SK-N-DZ (cell line): ENCODE data around the gene NTRK1. TPM values are rescaled to one million over a fixed set of nuclear protein-coding genes. Genes with fewer than 3 reads are reported as not detected.

ENCODE experiments used
- DNase-seq: peaks from one replicate; pipeline ENCODE4 v3.0.0-alpha.2; 2015; ENCODE audit warnings: low spot score
- polyA plus RNA-seq, 2 experiments: library from polyadenylated mRNA; depleted of rRNA; stranded (reverse); fragments of >200 nt; gene quantifications; 2 replicates each; pipeline ENCODE4 v1.2.3, GENCODE V29; 2014

The NTRK1 gene
- polyA plus RNA-seq (2014; cell fraction: cytosol; rRNA removed) = 11.7 and 16.8 TPM in 2 replicates
- 42.6 and 46.0 TPM in 2 replicates for polyA plus RNA-seq (2014; cell fraction: nucleus; rRNA removed)

GRCh38 chr1:156860628-156861423 lies at the start of gene NTRK1:
Gene NTRK1, plus strand, starts transcription at chr1:156860865. Its CDS starts 70 bp downstream, at chr1:156860935.
- DNase-seq = peak; percentile 84

DNA sequence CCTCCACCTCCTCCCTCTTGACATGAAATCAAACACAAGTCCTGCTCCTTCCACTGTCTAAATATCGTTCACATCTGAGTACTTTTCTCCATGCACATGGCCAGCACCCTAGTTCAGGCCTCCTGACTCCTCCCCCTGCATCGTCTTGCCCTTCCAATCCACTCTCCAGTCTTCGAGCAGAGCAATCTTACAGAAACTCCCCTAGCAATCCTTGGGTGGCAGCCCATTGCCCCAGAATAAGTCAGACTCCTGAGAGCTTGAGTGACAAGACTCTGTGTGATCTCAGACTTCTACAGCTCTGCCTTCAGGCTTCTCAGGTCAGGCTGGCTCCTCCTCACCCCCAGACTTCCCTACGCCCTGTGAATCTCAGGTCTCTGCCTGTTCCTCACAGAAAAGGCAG lies 49.5 kb upstream of the NTRK1 start:
- DNase-seq = peak; percentile 54

- no peak for DNase-seq
These were observed 48.2 kb upstream of the NTRK1 start for GRCh38 chr1:156812293-156812990.

DNA sequence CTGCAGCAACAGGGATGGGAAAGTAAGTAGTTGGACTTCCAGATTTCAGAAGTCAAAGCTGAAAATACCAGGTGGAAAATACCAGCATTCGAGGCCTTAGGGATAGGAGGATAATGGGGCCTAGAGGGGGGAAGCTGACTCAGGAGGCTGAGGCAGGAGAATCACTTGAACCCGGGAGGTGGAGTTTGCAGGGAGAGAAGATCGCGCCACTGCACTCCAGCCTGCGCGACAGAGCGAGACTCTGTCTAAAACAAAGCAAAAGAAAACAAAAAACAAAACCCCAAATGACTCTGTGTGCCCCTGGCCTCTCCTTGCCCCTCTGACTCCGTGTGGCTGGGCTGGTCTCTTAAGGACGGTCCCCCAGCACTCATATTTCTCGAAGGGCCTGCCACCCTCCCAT lies 47.4 kb upstream of the NTRK1 start:
- no peak for DNase-seq

DNA sequence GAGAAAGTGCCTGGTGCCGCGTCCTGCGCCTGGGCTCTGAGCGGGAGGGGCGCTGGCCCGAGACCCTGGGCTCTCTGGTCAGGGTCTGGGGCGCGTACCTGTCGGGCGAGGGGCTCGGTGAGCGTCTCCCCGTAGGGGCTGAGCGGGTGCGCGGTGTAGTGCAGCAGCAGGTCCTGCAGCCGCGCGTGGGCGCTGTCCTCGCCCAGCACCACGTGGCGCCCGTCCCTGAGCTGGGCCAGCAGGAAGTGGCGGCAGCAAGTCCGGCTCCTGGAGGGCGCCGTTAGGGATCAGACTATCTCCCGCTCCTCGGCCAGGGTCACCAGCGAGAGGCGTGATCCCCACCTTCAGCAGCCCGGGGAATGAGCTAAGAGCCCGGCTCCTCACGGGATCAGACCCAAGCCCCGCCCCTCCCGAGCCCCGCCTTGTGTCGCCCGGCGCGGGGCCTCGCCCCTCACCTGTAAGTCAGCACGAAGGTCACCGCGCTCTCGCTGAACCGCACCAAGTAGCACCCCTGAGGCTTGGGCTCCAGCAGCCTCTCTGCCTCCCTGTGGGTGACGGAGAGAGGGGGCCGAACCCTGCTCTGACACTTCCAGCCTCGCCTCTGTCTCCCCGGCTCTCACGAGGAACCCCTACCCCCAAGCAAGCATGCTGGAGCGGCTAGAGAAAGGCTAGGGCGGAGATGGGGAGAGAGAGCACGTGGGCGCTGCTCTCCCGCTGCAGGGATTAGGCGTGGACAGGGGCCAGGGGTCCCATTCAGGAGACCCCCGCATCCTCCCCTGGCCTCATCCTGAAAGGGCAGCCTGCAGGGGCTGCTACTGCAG lies 46.7 kb upstream of the NTRK1 start:
- no peak for DNase-seq

GRCh38 chr1:156814571-156815260 lies 45.9 kb upstream of the NTRK1 start:
- peak; percentile 13 for DNase-seq

DNA sequence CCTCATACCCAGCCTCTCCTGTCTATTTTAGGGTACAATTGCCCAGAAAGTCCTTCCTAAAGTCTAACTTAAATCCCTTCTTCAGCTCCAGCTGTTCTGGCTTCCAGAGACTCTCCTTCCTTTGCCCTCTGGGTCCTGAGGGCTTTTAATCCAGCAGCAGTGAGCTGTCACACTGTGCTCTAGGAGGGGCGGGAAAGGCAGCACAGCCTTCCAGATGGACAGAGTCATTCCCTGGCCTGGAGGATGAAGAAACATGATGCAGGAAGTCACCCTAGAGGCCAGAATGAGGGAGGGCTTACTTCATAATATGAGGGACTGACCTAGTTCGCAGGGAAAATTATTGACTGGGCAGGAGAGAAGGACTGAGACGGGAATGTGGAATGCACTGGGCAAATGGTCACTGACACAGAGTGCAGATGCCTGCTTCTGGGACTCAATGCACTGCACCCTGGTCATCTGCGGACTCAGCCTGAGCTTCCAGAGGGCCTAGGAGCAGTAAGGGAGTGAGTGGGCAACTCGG lies 45.3 kb upstream of the NTRK1 start:
- DNase-seq = peak; percentile 77

GRCh38 chr1:156815961-156816422 lies 44.7 kb upstream of the NTRK1 start:
- DNase-seq = peak; percentile 43

DNA sequence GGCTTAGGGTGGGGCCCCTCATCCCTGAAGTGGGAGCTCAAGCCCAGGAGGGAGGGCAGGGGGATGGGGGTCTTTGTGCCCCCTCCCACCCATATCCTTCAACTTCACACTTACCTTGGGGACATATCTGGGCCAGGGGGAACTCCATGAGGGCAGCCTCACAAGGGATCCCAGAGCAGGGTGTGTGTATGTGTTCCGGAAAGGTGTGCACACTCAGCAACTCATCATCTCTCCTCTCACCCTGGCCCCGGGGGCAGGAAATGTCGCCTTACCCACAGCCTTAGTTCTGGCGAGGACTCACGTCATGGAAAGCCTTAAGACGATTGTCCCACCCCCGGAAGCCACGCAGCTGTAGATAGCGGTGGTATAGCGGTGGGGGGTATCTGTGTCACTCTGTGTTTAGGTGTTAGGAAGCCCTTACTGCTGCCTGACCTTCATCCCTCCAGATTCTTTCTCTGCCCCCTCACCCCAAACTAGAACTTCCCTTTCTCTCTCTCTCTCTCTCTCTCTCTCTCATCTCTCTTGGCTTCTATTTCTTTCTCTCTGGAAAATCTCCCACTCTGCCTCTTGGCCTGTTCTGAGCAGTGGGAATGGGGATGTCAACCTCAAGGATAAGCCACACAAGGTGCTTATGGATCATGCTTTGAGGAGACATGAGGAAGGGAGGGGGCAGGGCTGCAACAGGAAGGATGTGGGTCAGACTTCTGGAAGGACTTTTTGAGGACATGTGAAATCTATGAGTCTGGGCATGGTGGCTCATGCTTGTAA lies 43.9 kb upstream of the NTRK1 start, which contains the start of gene SH2D2A:
SH2D2A (minus strand) TSS at position 288 of the 768 bp plus-strand sequence; CDS start at position 148, 140 bp downstream.
- DNase-seq = no peak

- no peak for DNase-seq
These were observed 38.9 kb upstream of the NTRK1 start for GRCh38 chr1:156821801-156822200.

DNA sequence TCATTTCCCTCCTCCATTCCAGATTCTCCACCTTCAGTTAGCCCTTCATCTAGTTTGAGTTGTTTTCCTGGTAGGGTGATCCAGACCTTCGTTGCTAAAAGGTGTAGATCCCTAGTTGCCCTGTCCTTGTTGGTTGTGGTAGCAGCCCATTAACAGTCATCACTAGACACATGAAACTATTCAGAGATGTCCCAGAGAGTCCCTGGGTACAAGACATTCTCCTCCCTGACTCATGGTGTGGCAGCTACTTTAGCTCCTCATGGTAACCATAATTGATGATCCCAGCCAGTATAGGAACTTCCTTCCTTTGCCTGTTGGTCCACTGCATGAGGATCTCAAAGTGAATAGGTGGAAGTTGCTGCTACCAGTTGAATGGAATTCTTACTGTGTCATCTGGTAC lies 38.0 kb upstream of the NTRK1 start:
- no peak for DNase-seq

DNA sequence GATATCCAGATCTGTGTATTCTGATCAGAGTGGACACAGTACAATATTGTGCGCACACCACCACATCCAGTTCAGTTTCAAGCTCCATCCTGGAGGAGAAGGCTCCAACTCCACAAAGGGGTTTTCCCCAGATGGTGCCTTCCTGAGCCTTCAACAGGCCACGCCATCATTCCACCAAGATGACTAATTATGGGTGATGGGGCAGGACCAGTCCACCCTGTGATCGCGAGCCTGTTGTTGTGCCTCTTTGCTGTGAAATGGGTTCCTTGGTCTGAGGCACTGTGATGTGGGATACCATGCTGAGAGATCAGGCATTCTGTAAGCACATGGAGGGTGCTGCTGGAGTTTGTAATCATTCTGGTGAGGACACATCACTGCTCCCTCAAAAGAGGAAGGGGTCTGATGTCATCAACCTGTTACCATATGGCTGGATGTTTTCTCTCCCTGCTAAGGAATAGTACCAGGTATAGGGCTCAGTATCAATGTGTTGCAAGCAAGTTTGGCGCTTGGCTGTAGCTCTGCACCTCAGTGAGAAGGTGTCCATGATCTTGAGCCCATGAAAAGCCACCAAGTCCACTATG lies 37.4 kb upstream of the NTRK1 start:
- DNase-seq = no peak

DNA sequence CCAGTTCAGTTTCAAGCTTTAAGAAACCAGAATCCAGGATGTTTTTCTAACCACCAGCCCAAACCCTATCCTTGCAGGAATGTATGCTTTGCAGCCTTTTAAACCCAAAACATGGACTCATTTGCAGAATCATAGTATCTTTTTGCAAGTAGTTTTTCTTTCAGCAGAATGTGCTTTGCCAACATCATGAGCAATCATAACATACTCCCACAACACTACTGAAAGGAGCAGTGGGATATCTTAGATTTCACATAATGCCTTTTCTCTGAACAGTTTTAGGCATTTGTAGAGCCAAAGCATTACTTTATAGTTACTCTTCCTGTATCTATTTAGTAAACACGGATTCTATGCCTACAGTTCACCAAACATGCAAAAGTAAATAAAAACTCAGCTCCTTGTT lies 34.0 kb upstream of the NTRK1 start:
- DNase-seq = no peak

DNA sequence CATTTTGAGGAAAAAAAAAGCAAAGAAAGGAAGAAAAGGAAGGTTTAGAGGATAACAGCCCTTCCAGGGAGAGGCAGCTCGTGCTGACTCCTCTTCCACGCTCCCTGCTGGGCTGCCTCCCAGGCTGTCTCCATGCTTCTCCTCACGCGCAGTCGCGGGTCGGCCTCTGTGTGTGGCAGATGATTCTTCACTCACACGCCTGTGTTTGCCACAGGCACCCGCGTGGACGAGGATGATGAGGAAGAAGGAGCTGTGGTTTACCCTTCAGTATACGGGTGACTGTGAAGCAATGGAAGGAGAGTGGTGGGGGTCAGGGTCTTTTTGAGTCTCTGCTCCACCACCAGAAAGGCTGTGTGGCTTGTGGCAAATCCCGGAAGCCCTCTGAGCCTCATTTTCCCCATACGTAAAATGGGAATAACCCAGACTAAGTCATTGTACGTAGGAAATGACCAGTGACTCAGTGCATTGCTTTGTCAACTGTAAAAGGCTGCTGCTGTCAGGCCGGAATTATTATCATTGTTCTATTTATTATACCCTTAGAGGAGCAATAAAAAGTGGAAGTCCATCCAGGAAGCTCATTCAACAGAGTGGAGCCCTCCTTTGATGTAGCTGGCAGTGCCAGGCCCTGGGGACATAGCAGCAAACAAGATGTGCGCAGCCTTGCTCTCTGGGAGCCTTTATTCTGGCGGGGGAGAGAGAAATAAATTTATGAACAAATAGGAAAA lies 32.1 kb upstream of the NTRK1 start:
- DNase-seq = no peak

- no peak for DNase-seq
These were observed 28.2 kb upstream of the NTRK1 start for GRCh38 chr1:156832434-156832833.

DNA sequence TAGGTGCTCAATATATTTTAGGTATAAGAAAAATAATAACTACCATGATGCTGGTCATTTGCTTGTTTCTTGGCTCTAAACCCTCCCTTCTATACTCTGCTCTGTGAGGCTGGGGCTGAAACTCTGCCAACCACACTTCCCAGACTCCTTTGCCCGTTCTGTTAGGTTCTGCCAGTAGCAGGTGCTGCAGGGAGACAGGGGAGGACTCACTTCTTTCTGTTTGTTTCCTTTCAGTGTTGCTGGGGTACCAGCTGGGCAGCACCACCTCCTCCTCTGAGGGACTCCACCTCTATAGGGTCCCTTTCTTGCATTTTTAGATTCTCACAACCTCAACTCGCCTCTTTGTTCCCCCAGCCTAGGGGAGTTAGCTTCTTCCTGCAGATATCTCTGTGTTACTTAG lies 27.1 kb upstream of the NTRK1 start:
- no peak for DNase-seq

- DNase-seq = no peak
These were observed 26.3 kb upstream of the NTRK1 start for GRCh38 chr1:156834322-156834721.

GRCh38 chr1:156836041-156836654 lies 24.5 kb upstream of the NTRK1 start:
- DNase-seq = no peak

GRCh38 chr1:156836892-156837291 lies 23.8 kb upstream of the NTRK1 start:
- no peak for DNase-seq
